Esophagus (tissue), 2 donors: ENCODE results near the gene JARID2. TPM values are rescaled to one million over a fixed set of nuclear protein-coding genes. Genes with fewer than 3 reads are reported as not detected.

Experiments used
- H3K27ac ChIP-seq, 2 donors: one replicate each; pipeline ENCODE4 v1.5.1; 2013; ENCODE audit warnings: low read depth in 2 of 2, mild to moderate bottlenecking in 2 of 2, inconsistent platforms in 1 of 2, low read length in 1 of 2, moderate library complexity in 1 of 2
- H3K27me3 ChIP-seq, 2 donors: one replicate each; pipeline ENCODE4 v1.6.1; 2013; ENCODE audit warnings: low read length in 2 of 2, control low read depth in 1 of 2, mild to moderate bottlenecking in 1 of 2; ENCODE audit not compliant: insufficient read depth in 2 of 2, control insufficient read depth in 1 of 2
- H3K36me3 ChIP-seq, 2 donors: one replicate each; pipeline ENCODE4 v1.6.1; 2013; ENCODE audit warnings: low read length in 1 of 2; ENCODE audit not compliant: control insufficient read depth in 2 of 2, insufficient read depth in 2 of 2
- H3K4me1 ChIP-seq, 2 donors: one replicate each; pipeline ENCODE4 v1.6.1; 2013; ENCODE audit warnings: low read length in 1 of 2; ENCODE audit not compliant: control insufficient read depth in 2 of 2, insufficient read depth in 2 of 2
- H3K4me3 ChIP-seq, 2 donors: one replicate each; pipeline ENCODE4 v1.5.1; 2013; ENCODE audit warnings: low read length in 2 of 2, mild to moderate bottlenecking in 2 of 2, low read depth in 1 of 2, moderate library complexity in 1 of 2
- H3K9me3 ChIP-seq, 2 donors: one replicate each; pipeline ENCODE4 v1.6.1; 2013; ENCODE audit warnings: mild to moderate bottlenecking in 2 of 2, low read depth in 1 of 2, low read length in 1 of 2, moderate library complexity in 1 of 2; ENCODE audit not compliant: control insufficient read depth in 2 of 2, insufficient read depth in 1 of 2
- whole genome bisulfite sequencing, 2 donors: extraction: QIAGEN DNeasy Blood & Tissue Kit; methylation state at CpG; one replicate each; pipeline ENCODE4 v1.1.7; 2013; 5-methylcytosine and 5-hydroxymethylcytosine counted together
- polyA plus RNA-seq, 2 donors: library from polyadenylated mRNA; stranded (reverse); fragments of 200-250 nt; gene quantifications; one replicate each; pipeline ENCODE4 v1.2.3, GENCODE V29; 2013
- donor health status: healthy with polysubstance abuse.
- donor health status: Bipolar disorder and iron deficiency.

Gene JARID2
- polyA plus RNA-seq, result 1 to 10 TPM; 7.9 to 8.3 TPM

GRCh38 chr6:15245361-15246216 is at the start of gene JARID2:
TSS of gene JARID2 (plus strand) at chr6:15246069. CDS start at chr6:15246540, 471 bp downstream.
- H3K4me1 ChIP-seq, result no peaks in the 10 kb centered on the region
- peak within 1 kb of the TSS; percentile 95 to 98 for H3K27ac ChIP-seq
- no peaks in the 10 kb centered on the region for H3K9me3 ChIP-seq
- 0 to 1% methylated on average over 56 to 59 of the region's 59 CpGs for WGBS, 2 donors
- H3K27me3 ChIP-seq, result no peaks in the 10 kb centered on the region
- H3K4me3 ChIP-seq, result peak within 1 kb of the TSS; percentile 67 to 83
- H3K36me3 ChIP-seq, result no peaks in the 10 kb centered on the region

GRCh38 chr6:15200087-15200486 is 45.8 kb upstream of the JARID2 start:
- Histone ChIP-seq H3K27me3 (no peaks in the 10 kb centered on the region), H3K27ac (no peak overlapping the region), H3K4me3 (no peak overlapping the region), H3K9me3 (no peaks in the 10 kb centered on the region), H3K36me3 (no peaks in the 10 kb centered on the region), H3K4me1 (no peaks in the 10 kb centered on the region)
- 50 to 76% methylated on average over 5 of the region's 5 CpGs for WGBS, 2 donors

GRCh38 chr6:15205321-15205720 is 40.5 kb upstream of the JARID2 start:
- no peaks in the 10 kb centered on the region for H3K36me3 ChIP-seq
- no peaks in the 10 kb centered on the region for H3K4me1 ChIP-seq
- H3K27me3 ChIP-seq, result no peaks in the 10 kb centered on the region
- no peak overlapping the region for H3K4me3 ChIP-seq
- H3K9me3 ChIP-seq, result no peaks in the 10 kb centered on the region
- no peak overlapping the region for H3K27ac ChIP-seq
- WGBS, 2 donors, result 91 to 96% methylated on average over 4 of the region's 4 CpGs

- no peaks in the 10 kb centered on the region for H3K27me3 ChIP-seq
- H3K4me3 ChIP-seq, result no peak overlapping the region
- no peaks in the 10 kb centered on the region for H3K9me3 ChIP-seq
- no peak overlapping the region for H3K27ac ChIP-seq
- no peaks in the 10 kb centered on the region for H3K4me1 ChIP-seq
- H3K36me3 ChIP-seq, result no peaks in the 10 kb centered on the region
- WGBS, 2 donors, result 67 to 87% methylated on average over 2 of the region's 2 CpGs
Observed at GRCh38 chr6:15206887-15207286, 39.0 kb upstream of the JARID2 start.

- Histone ChIP-seq H3K4me3 (no peak overlapping the region), H3K27me3 (no peaks in the 10 kb centered on the region), H3K36me3 (no peaks in the 10 kb centered on the region), H3K27ac (no peak overlapping the region), H3K4me1 (no peaks in the 10 kb centered on the region), H3K9me3 (no peaks in the 10 kb centered on the region)
- WGBS, 2 donors, result 87 to 90% methylated on average over 3 of the region's 3 CpGs
Observed at GRCh38 chr6:15207923-15208322, 37.9 kb upstream of the JARID2 start.

- WGBS, 2 donors, result 77 to 89% methylated on average over 7 of the region's 7 CpGs
- no peaks in the 10 kb centered on the region for H3K9me3 ChIP-seq
- H3K36me3 ChIP-seq, result no peaks in the 10 kb centered on the region
- no peak overlapping the region for H3K4me3 ChIP-seq
- no peaks in the 10 kb centered on the region for H3K27me3 ChIP-seq
- no peak overlapping the region for H3K27ac ChIP-seq
- H3K4me1 ChIP-seq, result no peaks in the 10 kb centered on the region
Observed at GRCh38 chr6:15213838-15214400, 31.9 kb upstream of the JARID2 start.

- Histone ChIP-seq H3K9me3 (no peaks in the 10 kb centered on the region), H3K27me3 (no peaks in the 10 kb centered on the region), H3K4me3 (no peak overlapping the region), H3K27ac (no peak overlapping the region), H3K36me3 (no peaks in the 10 kb centered on the region), H3K4me1 (no peaks in the 10 kb centered on the region)
- WGBS, 2 donors, result 96 to 98% methylated on average over 18 of the region's 18 CpGs
Observed at GRCh38 chr6:15218401-15218800, 27.5 kb upstream of the JARID2 start.

GRCh38 chr6:15220062-15220461 is 25.8 kb upstream of the JARID2 start:
- Histone ChIP-seq H3K9me3 (no peaks in the 10 kb centered on the region), H3K36me3 (no peaks in the 10 kb centered on the region), H3K27me3 (no peaks in the 10 kb centered on the region), H3K4me3 (no peak overlapping the region), H3K27ac (no peak overlapping the region), H3K4me1 (no peaks in the 10 kb centered on the region)
- 85 to 89% methylated on average over 1 of the region's 2 CpGs for WGBS, 2 donors

GRCh38 chr6:15227827-15228318 is 18.0 kb upstream of the JARID2 start:
- WGBS, 2 donors, result 92 to 94% methylated on average over 7 of the region's 7 CpGs

More at GRCh38 chr6:15227827-15228318, 18.0 kb upstream of the JARID2 start:
- Histone ChIP-seq H3K9me3 (no peaks in the 10 kb centered on the region), H3K27me3 (no peaks in the 10 kb centered on the region), H3K27ac (no peak overlapping the region), H3K4me3 (no peak overlapping the region), H3K36me3 (no peaks in the 10 kb centered on the region), H3K4me1 (no peaks in the 10 kb centered on the region)
